ENCODE data around the gene SLX9.

DNA sequence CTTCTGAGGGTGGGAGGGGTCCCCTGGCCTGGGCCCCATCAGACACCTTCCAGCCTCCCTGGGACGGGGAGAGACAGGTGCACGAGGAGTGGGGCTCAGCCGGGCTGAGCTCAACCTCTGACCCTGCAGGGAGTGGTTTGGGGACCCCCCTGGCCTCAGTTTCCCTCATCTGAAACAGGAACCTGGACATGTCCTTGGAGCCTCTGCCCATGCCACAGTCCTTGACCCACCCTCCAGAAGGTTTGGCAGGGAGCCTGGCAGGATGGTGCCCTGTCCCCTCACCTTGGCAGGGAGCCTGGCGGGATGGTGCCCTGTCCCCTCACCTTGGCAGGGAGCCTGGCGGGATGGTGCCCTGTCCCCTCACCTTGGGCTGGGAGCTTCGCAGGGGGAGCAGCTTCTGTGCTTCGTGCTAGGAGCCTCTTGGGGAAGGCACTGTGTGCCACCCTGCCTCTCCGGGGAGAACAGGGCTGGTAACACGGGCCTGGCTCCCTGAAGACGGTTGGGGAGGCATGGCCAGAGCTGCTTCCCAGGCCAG lies 58.3 kb downstream of the SLX9 start:
- TF ChIP-seq, protein P1, sequence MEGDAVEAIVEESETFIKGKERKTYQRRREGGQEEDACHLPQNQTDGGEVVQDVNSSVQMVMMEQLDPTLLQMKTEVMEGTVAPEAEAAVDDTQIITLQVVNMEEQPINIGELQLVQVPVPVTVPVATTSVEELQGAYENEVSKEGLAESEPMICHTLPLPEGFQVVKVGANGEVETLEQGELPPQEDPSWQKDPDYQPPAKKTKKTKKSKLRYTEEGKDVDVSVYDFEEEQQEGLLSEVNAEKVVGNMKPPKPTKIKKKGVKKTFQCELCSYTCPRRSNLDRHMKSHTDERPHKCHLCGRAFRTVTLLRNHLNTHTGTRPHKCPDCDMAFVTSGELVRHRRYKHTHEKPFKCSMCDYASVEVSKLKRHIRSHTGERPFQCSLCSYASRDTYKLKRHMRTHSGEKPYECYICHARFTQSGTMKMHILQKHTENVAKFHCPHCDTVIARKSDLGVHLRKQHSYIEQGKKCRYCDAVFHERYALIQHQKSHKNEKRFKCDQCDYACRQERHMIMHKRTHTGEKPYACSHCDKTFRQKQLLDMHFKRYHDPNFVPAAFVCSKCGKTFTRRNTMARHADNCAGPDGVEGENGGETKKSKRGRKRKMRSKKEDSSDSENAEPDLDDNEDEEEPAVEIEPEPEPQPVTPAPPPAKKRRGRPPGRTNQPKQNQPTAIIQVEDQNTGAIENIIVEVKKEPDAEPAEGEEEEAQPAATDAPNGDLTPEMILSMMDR (IDR thresholded peaks at IDR 0.05): no peak
- TF ChIP-seq TEAD4 (CRISPR knock-in tag; IDR thresholded peaks at IDR 0.05) (no peak), NFATC4 (CRISPR knock-in tag; IDR thresholded peaks at IDR 0.05) (no peak), ZNF138 (CRISPR knock-in tag; conservative IDR thresholded peaks at IDR 0.05) (no peak), ELF4 (CRISPR knock-in tag; IDR thresholded peaks at IDR 0.05; ENCODE audit: low read depth) (no peak), GABPB1 (CRISPR knock-in tag; IDR thresholded peaks at IDR 0.05) (no peak), FOXJ3 (CRISPR knock-in tag; IDR thresholded peaks at IDR 0.05; ENCODE audit: borderline replicate concordance) (no peak), ZNF232 (CRISPR knock-in tag; IDR thresholded peaks at IDR 0.05) (no peak), ZNF121 (CRISPR knock-in tag; IDR thresholded peaks at IDR 0.05) (no peak)
- TF ChIP-seq, protein P2, sequence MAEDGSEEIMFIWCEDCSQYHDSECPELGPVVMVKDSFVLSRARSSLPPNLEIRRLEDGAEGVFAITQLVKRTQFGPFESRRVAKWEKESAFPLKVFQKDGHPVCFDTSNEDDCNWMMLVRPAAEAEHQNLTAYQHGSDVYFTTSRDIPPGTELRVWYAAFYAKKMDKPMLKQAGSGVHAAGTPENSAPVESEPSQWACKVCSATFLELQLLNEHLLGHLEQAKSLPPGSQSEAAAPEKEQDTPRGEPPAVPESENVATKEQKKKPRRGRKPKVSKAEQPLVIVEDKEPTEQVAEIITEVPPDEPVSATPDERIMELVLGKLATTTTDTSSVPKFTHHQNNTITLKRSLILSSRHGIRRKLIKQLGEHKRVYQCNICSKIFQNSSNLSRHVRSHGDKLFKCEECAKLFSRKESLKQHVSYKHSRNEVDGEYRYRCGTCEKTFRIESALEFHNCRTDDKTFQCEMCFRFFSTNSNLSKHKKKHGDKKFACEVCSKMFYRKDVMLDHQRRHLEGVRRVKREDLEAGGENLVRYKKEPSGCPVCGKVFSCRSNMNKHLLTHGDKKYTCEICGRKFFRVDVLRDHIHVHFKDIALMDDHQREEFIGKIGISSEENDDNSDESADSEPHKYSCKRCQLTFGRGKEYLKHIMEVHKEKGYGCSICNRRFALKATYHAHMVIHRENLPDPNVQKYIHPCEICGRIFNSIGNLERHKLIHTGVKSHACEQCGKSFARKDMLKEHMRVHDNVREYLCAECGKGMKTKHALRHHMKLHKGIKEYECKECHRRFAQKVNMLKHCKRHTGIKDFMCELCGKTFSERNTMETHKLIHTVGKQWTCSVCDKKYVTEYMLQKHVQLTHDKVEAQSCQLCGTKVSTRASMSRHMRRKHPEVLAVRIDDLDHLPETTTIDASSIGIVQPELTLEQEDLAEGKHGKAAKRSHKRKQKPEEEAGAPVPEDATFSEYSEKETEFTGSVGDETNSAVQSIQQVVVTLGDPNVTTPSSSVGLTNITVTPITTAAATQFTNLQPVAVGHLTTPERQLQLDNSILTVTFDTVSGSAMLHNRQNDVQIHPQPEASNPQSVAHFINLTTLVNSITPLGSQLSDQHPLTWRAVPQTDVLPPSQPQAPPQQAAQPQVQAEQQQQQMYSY (CRISPR knock-in tag; IDR thresholded peaks at IDR 0.05): no peak
- TF ChIP-seq, protein P3, sequence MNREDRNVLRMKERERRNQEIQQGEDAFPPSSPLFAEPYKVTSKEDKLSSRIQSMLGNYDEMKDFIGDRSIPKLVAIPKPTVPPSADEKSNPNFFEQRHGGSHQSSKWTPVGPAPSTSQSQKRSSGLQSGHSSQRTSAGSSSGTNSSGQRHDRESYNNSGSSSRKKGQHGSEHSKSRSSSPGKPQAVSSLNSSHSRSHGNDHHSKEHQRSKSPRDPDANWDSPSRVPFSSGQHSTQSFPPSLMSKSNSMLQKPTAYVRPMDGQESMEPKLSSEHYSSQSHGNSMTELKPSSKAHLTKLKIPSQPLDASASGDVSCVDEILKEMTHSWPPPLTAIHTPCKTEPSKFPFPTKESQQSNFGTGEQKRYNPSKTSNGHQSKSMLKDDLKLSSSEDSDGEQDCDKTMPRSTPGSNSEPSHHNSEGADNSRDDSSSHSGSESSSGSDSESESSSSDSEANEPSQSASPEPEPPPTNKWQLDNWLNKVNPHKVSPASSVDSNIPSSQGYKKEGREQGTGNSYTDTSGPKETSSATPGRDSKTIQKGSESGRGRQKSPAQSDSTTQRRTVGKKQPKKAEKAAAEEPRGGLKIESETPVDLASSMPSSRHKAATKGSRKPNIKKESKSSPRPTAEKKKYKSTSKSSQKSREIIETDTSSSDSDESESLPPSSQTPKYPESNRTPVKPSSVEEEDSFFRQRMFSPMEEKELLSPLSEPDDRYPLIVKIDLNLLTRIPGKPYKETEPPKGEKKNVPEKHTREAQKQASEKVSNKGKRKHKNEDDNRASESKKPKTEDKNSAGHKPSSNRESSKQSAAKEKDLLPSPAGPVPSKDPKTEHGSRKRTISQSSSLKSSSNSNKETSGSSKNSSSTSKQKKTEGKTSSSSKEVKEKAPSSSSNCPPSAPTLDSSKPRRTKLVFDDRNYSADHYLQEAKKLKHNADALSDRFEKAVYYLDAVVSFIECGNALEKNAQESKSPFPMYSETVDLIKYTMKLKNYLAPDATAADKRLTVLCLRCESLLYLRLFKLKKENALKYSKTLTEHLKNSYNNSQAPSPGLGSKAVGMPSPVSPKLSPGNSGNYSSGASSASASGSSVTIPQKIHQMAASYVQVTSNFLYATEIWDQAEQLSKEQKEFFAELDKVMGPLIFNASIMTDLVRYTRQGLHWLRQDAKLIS (CRISPR knock-in tag; IDR thresholded peaks at IDR 0.05; ENCODE audit: borderline replicate concordance): no peak
